Measurements from ENCODE around the gene ENTPD7.

Gene ENTPD7

DNA sequence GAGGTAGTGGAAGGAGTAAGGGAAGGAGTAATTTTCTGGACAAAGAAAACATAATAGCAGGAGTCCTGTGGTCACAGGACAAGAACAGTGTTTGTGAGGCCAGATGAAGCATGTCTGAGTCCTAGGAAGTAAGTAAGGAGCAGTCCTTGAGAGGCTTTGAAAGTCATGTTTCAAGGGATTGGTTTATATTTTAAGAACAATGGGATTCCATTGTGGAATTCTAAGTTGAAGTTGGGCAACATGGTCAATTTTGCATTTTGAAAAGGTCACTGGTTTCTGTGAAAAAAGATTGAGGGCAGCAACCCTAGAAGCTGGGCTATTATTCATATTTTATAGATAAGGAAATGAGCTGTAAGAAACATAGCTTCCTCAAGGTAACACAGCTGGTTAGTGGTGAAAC lies 28.3 kb upstream of the ENTPD7 start:
- TF ChIP-seq, protein P1, sequence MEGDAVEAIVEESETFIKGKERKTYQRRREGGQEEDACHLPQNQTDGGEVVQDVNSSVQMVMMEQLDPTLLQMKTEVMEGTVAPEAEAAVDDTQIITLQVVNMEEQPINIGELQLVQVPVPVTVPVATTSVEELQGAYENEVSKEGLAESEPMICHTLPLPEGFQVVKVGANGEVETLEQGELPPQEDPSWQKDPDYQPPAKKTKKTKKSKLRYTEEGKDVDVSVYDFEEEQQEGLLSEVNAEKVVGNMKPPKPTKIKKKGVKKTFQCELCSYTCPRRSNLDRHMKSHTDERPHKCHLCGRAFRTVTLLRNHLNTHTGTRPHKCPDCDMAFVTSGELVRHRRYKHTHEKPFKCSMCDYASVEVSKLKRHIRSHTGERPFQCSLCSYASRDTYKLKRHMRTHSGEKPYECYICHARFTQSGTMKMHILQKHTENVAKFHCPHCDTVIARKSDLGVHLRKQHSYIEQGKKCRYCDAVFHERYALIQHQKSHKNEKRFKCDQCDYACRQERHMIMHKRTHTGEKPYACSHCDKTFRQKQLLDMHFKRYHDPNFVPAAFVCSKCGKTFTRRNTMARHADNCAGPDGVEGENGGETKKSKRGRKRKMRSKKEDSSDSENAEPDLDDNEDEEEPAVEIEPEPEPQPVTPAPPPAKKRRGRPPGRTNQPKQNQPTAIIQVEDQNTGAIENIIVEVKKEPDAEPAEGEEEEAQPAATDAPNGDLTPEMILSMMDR (IDR thresholded peaks at IDR 0.05), result no peak
- Histone ChIP-seq H3K27ac (no peak overlapping the region), H3K36me3 (no peaks in the 10 kb centered on the region), H3K4me3 (ENCODE audit: low read depth in 1 of 2, low read length in 1 of 2) (no peak overlapping the region), H3K27me3 (no peaks in the 10 kb centered on the region), H3K4me1 (ENCODE audit: control insufficient read depth in 1 of 2, insufficient read depth in 1 of 2, low read depth in 1 of 2, low read length in 1 of 2) (peaks cover 10 to 11% of the 10 kb centered on the region in 2 experiments), H3K9me3 (no peaks in the 10 kb centered on the region)

DNA sequence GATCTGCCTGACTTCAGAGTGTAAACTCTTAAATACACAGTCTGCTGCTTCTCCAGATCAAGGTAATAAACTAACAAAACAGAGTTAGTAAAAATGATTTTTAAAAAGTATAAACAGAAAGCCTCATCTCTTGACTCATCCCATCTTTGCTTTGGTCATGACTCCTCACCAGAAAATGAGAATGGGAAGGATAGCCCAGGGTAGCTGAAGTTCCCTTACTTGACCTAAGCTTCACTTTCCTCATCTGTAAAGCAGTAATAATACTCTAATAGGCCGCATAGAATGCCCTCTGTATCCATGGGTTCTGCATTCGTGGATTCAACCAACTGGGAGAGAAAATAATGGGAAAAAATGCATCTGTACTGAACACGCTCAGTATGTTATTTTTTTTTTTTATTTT lies 27.8 kb upstream of the ENTPD7 start:
- Histone ChIP-seq H3K4me3 (ENCODE audit: low read depth in 1 of 2, low read length in 1 of 2) (no peak overlapping the region), H3K27me3 (no peaks in the 10 kb centered on the region), H3K4me1 (ENCODE audit: control insufficient read depth in 1 of 2, insufficient read depth in 1 of 2, low read depth in 1 of 2, low read length in 1 of 2) (peaks cover 10 to 11% of the 10 kb centered on the region in 2 experiments), H3K9me3 (no peaks in the 10 kb centered on the region), H3K36me3 (no peaks in the 10 kb centered on the region), H3K27ac (no peak overlapping the region)
- TF ChIP-seq, protein P1 (IDR thresholded peaks at IDR 0.05), result no peak

DNA sequence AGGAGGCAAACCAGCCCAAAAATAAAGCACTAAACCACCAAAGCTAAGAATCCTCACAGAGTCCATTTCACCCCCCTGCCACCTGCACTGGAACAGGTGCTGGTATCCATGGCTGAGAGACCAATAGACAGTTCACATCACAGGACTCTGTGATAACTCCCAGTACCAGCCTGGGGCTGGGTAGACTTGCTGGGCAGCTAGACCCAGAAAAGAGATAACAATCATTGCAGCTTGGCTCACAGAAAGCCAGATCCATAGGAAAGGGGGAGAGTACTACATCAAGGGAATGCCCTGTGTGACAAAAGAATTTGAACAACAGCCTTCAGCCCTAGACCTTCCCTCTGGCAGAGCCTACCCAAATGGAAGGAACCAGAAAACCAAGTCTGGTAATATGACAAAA lies 25.5 kb upstream of the ENTPD7 start:
- TF ChIP-seq, protein P1 (IDR thresholded peaks at IDR 0.05), result no peak
- no peaks in the 10 kb centered on the region for H3K9me3 ChIP-seq
- no peaks in the 10 kb centered on the region for H3K36me3 ChIP-seq
- H3K27me3 ChIP-seq, result no peaks in the 10 kb centered on the region
- H3K4me1 ChIP-seq (ENCODE audit: control insufficient read depth in 1 of 2, insufficient read depth in 1 of 2, low read depth in 1 of 2, low read length in 1 of 2), result peaks cover 10 to 11% of the 10 kb centered on the region in 2 experiments
- no peak overlapping the region for H3K27ac ChIP-seq
- no peak overlapping the region for H3K4me3 ChIP-seq (ENCODE audit: low read depth in 1 of 2, low read length in 1 of 2)

DNA sequence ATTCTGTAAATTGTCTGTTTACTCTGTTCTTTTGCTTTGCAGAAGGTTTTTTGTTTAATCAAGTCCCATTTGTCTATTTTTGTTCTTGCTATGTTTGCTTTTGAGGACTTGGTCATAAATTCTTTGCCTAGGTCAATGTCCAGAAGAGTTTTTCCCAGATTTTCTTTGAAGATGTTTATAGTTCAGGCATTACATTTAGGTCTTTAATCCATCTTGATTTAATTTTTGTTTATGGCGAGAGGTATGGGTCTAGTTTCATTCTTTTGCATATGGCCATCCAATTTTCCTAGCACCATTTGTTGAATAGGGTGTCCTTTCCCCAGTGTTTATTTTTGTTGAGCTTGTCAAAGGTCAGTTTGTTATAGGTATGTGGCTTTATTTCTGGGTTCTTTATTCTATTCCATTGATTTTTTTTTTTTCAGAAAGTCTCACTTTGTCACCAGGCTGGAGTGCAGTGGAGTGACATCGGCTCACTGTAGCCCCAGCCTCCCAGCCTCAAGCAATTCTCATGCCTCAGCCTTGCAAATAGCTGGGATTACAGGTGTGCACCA lies 11.6 kb upstream of the ENTPD7 start:
- H3K9me3 ChIP-seq, result no peaks in the 10 kb centered on the region
- H3K36me3 ChIP-seq, result no peaks in the 10 kb centered on the region
- H3K4me3 ChIP-seq (ENCODE audit: low read depth in 1 of 2, low read length in 1 of 2), result no peak overlapping the region
- no peaks in the 10 kb centered on the region for H3K4me1 ChIP-seq (ENCODE audit: control insufficient read depth in 1 of 2, insufficient read depth in 1 of 2, low read depth in 1 of 2, low read length in 1 of 2)
- TF ChIP-seq, protein P1 (IDR thresholded peaks at IDR 0.05), result no peak
- H3K27ac ChIP-seq, result no peak overlapping the region
- H3K27me3 ChIP-seq, result no peaks in the 10 kb centered on the region

DNA sequence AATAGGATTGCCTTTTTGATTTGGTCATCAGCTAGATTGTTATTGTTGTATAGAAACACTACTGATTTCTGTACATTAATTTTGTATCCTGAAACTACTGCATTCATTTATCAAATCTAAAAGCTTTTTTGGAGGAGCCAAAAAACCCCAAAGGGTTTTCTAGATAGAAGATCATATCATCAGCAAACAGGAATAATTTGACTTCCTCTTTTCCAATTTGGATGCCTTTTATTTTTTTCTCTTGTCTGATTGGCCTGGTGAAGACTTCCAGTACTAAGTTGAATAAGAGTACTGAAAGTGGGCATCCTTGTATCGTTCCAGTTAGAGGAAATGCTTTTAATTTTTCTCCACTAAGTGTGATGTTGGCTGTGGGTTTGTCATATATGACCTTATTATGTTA lies 10.6 kb upstream of the ENTPD7 start:
- Histone ChIP-seq H3K36me3 (no peaks in the 10 kb centered on the region), H3K4me1 (ENCODE audit: control insufficient read depth in 1 of 2, insufficient read depth in 1 of 2, low read depth in 1 of 2, low read length in 1 of 2) (peaks cover 2 to 3% of the 10 kb centered on the region in 2 experiments), H3K27ac (no peak overlapping the region), H3K9me3 (no peaks in the 10 kb centered on the region), H3K27me3 (no peaks in the 10 kb centered on the region), H3K4me3 (ENCODE audit: low read depth in 1 of 2, low read length in 1 of 2) (no peak overlapping the region)
- TF ChIP-seq, protein P1 (IDR thresholded peaks at IDR 0.05), result no peak
